ENCODE measurements around the gene RSPH1. TPM values are rescaled to one million over a fixed set of nuclear protein-coding genes. Genes with fewer than 3 reads are reported as not detected.

The RSPH1 gene
- total RNA-seq, 4 donors from 2014 or later: 0.50 to 0.78 (median 0.57) TPM; not detected in 1

DNA sequence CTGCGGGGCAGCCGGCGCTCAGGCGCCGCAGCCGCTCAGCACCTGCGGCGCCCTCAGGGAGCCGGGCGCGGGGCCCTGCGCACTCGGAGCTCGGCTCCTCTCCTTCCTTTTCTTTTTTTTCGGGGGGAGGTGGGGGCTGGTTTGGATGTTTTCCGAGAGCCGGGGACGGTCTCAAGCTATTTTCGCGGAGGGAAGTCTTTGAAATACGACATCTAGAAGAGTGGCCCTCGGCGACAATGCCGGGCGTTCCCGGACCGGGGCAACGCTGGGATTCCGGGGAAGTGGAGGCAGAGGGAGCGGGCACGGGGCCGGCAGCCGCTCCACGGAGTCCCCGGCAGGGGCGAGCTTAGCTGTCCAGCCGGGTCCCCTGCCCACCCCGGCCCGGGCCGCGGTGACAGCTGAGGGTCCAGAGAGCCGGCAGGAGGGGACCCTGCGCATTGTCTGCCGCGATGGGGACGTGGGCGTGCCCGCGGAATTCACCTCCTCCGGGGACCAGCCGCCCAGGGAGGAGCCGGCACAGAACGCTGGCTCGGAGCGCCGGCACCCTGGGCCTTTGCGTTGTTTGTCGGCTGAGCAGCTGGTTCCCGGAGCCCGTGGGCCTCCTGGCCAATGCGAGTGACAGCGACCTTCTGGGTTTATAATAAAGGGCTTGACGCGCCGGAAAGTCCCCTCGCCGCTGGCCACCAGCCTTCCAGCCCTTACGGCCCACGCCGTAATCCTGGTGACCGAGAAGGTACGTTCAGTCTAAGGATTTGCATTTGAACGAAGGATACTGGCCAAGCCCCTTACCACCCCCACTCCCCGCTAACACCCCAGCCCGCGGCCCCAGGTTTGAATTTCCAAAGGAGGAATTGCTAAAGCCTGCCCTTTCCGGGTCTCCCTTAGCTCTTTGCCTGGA is 18.2 kb upstream of the RSPH1 start:
- peak overlapping the region; percentile 80 to 93 (median 86) for H3K4me3 ChIP-seq
- TF ChIP-seq POLR2AphosphoS5 (IDR thresholded peaks at IDR 0.05): peak in 1 of 2 donors; percentile 32
- TF ChIP-seq, protein P1, sequence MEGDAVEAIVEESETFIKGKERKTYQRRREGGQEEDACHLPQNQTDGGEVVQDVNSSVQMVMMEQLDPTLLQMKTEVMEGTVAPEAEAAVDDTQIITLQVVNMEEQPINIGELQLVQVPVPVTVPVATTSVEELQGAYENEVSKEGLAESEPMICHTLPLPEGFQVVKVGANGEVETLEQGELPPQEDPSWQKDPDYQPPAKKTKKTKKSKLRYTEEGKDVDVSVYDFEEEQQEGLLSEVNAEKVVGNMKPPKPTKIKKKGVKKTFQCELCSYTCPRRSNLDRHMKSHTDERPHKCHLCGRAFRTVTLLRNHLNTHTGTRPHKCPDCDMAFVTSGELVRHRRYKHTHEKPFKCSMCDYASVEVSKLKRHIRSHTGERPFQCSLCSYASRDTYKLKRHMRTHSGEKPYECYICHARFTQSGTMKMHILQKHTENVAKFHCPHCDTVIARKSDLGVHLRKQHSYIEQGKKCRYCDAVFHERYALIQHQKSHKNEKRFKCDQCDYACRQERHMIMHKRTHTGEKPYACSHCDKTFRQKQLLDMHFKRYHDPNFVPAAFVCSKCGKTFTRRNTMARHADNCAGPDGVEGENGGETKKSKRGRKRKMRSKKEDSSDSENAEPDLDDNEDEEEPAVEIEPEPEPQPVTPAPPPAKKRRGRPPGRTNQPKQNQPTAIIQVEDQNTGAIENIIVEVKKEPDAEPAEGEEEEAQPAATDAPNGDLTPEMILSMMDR (IDR thresholded peaks at IDR 0.05): no peak
- H3K27me3 ChIP-seq: no peaks in the 10 kb centered on the region
- WGBS: 3% methylated on average over 20 of the region's 77 CpGs
- intact Hi-C loops (cut with DNase I): no loop called here
- H3K27ac ChIP-seq (replicated peaks in 1 of 4): peak overlapping the region; percentile 64 to 78 (median 69)
- no peak for DNase-seq (ENCODE audit: extremely low spot score)
- H3K4me1 ChIP-seq: peaks cover 12 to 29% (median 24%) of the 10 kb centered on the region in 4 donors
- peaks cover 0 to 15% (median 13%) of the 10 kb centered on the region in 4 donors for H3K36me3 ChIP-seq
- no peaks in the 10 kb centered on the region for H3K9me3 ChIP-seq

DNA sequence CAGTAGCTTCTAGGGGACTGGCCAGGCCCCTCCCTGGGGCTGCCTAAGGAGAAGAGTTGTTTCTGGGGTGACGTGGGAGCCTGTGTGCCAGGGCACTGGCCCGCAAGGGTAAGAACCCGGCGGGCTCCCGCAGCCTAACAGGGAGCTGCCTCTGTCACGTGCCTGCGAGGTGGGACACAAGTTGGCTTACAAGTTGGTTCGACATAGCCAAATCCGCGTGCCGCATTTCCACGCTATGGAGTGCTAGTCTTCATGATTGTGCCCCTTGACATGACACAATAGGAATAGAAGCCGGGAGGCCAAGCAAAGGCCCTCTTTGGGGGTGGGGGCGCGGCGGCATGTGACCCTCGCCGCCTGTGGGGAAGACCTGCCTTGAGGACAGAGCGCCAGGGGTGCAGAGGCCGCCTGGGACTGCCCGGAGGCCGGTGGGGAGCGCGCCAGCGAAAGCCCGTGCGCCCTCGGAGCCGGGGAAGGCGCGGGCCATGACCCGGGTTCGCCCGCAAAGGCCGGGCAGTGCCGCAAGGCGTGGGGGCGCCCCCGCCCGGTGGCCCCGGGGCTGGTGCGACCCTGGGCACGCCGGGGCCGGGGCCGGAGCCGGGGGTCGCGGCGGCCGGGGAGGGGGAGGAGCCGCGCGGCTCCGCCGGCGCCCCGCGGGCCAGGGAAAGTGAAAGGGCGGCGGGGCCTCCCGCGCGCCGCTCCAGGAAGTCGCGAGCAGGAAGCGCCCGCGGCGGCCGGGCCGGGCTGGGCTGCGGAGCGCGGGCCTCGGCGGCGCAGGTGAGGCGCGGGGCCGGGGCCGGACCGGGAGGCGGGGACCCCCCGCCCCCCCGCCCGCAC is 17.3 kb upstream of the RSPH1 start, which contains the start of gene SLC37A1:
SLC37A1 (plus strand) TSS at position 702 of the 834 bp plus-strand sequence. CDS start 4,603 bp downstream, outside the sequence.
- 52% methylated on average over 25 of the region's 88 CpGs for WGBS
- Histone ChIP-seq H3K36me3 (peaks cover 0 to 6% (median 5%) of the 10 kb centered on the region in 4 donors), H3K27me3 (no peaks in the 10 kb centered on the region), H3K9me3 (no peaks in the 10 kb centered on the region), H3K4me3 (peak within 1 kb of the TSS; percentile 80 to 93 (median 86)), H3K27ac (replicated peaks in 1 of 4) (peak within 1 kb of the TSS; percentile 64 to 78 (median 69)), H3K4me1 (peaks cover 12 to 29% (median 24%) of the 10 kb centered on the region in 4 donors)
- no peak for DNase-seq (ENCODE audit: extremely low spot score)
- intact Hi-C loops (cut with DNase I): no loop called here
- no peak for TF ChIP-seq POLR2AphosphoS5 (IDR thresholded peaks at IDR 0.05)
- TF ChIP-seq, protein P1 (IDR thresholded peaks at IDR 0.05): peak in 1 of 3 experiments; percentile 6

DNA sequence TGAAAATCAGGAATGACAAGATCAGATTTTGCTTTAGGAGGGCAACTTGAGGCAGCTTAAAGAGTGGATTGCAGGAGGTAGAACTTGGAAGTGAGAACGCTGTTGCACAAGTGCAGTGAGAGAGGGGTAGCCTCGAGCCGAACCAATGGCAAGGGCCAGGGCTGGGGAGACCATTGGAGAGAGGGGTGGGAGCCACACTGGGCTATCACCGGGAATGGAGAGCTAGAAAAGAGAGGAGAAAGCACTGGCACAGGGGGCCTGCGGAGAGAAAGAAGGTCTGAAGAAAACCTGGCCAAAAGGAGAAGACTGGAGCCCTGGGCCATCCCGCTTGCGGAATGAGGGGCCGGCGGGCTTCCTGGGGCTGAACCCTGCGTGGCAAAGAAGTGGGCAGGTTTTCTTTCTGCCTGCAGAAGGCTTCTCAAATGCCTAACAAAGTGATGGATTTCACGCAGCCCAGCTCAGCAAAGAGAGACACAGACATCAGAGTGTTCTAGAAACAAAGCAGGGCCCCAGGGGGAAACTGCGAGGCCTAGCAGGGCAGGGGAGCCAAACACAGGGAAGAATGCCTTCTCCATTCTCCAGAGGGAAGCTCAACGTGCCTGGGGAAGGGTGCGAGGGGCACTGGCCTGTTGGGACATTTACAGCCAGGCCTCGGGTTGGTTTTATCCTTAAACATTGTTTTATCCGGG is 16.5 kb upstream of the RSPH1 start:
- peaks cover 12 to 29% (median 24%) of the 10 kb centered on the region in 4 donors for H3K4me1 ChIP-seq
- no peaks in the 10 kb centered on the region for H3K36me3 ChIP-seq
- no peaks in the 10 kb centered on the region for H3K27me3 ChIP-seq
- no peak overlapping the region for H3K27ac ChIP-seq (replicated peaks in 1 of 4)
- intact Hi-C loops (cut with DNase I): no loop called here
- DNase-seq (ENCODE audit: extremely low spot score): no peak
- no peak for TF ChIP-seq POLR2AphosphoS5 (IDR thresholded peaks at IDR 0.05)
- TF ChIP-seq POLR2A (IDR thresholded peaks at IDR 0.05; ENCODE audit: low read depth): no peak
- TF ChIP-seq, protein P1 (IDR thresholded peaks at IDR 0.05): no peak
- no peak for TF ChIP-seq EP300 (IDR thresholded peaks at IDR 0.05)
- WGBS: 94% methylated on average over 16 of the region's 16 CpGs
- no peak overlapping the region for H3K4me3 ChIP-seq
- no peaks in the 10 kb centered on the region for H3K9me3 ChIP-seq

DNA sequence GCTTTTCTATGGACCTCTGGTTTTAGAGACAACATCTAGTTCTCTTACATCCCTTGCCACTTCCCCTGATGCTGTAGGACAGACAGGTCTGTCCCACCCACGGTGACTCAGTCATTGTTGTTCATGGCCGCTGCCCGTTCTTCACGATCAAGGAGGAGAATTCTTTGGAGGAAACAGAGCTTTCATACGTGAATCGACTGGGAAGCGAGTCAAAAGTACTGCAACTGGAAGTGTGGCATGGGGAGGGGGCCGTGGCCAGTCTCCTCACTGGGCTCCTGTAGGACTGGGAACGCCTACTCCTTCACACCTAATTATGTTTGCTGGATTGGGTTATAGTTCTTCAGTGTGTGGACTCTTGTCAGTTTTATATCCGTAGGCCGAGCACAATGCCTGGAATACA is 13.2 kb upstream of the RSPH1 start:
- H3K27me3 ChIP-seq: no peaks in the 10 kb centered on the region
- 89% methylated on average over 11 of the region's 11 CpGs for WGBS
- no peak overlapping the region for H3K27ac ChIP-seq (replicated peaks in 1 of 4)
- DNase-seq (ENCODE audit: extremely low spot score): no peak
- intact Hi-C loops (cut with DNase I): no loop called here
- H3K9me3 ChIP-seq: no peaks in the 10 kb centered on the region
- H3K36me3 ChIP-seq: no peaks in the 10 kb centered on the region
- H3K4me1 ChIP-seq: peaks cover 5 to 10% (median 6%) of the 10 kb centered on the region in 4 donors
- no peak for TF ChIP-seq POLR2AphosphoS5 (IDR thresholded peaks at IDR 0.05)
- no peak for TF ChIP-seq POLR2A (IDR thresholded peaks at IDR 0.05; ENCODE audit: low read depth)
- no peak for TF ChIP-seq EP300 (IDR thresholded peaks at IDR 0.05)
- TF ChIP-seq, protein P1 (IDR thresholded peaks at IDR 0.05): no peak
- H3K4me3 ChIP-seq: no peak overlapping the region
